ENCODE results near the gene CDT1.
"Not testable (repeated sequence)": the region's sequence is repeated elsewhere in the genome, so short reads cannot be mapped to it uniquely, and the experiment has no call there.

Gene CDT1

DNA sequence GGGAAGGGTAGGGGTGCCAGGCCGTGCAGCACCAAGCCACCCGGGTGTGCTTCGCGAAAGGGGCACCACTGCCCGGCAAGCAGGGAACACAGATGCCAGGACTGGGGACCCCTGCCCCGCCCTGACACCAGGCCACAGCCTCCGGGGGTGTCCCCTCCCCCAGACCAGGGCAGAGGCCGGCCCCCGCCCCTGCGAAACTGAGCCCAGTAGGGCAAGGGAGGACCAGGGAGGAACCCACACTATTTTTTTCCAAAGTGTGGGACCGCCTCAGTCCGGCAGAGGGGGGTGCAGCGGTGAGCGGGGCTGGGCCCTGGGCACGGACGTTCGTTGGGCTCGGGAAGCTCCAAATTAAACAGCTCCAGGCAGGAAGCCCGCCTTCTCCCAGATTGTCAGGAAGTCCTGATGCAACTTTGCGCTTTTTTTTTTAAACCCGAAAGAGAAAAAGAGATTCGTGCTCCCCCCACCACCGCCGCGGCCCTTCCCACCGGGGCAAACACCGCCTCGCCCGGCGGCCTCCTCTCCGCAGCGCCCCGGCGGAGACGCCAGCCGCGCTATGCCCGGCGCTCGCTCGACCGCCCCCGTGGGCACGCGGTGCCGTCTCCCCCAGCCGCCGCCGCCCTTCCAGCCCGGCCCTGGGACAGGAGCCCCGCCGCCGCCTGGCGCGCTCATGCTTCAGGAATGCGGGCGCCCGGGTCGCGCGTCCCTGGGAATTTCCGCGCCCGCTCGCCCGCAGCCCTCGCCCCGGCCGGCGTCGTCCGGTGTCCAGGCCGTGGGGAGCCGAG, 19.3 kb upstream of the CDT1 start:
- DNase-seq, result peak in 2 of 5 donors; percentile 22 to 49

DNA sequence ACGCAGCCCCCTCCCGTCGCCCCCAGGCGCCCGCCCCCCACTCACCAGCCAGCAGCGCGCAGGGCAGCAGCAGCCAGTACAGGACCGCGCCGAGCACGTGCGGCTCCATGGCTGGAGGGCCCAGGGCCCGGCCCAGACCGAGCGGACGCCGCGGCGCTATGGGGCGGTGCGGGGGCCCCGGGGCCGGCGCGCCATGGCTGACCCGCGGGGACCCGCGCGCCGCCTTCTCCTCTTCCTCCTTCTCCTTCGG, 18.8 kb upstream of the CDT1 start:
- DNase-seq, result no peak

GRCh38 chr16:88785106-88785924, 18.3 kb upstream of the CDT1 start, which contains the start of gene PIEZO1:
Gene PIEZO1, minus strand, starts transcription at chr16:88785220. Its CDS starts 256 bp downstream, at chr16:88784964.
- peak; percentile 70 to 82 (median 80) for DNase-seq

- no peak for DNase-seq
Observed at GRCh38 chr16:88787579-88788314, 15.8 kb upstream of the CDT1 start.

DNA sequence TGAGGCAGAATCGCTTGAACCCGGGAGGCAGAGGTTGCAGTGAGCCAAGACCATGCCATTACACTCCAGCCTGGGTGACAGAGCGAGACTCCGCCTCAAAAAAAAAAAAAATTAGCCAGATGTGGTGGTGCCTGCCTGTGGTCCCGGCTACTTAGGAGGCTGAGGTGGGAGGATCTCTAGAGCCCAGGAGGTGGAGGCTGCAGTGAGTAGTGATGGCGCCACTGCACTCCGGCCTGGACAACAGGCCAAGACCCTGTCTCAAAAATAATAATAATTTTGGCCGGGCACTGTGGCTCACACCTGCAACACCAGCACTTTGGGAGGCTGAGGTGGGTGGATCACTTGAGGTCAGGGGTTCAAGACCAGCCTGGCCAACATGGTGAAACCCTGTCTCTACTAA, 14.8 kb upstream of the CDT1 start:
- DNase-seq, result not testable (repeated sequence)

DNA sequence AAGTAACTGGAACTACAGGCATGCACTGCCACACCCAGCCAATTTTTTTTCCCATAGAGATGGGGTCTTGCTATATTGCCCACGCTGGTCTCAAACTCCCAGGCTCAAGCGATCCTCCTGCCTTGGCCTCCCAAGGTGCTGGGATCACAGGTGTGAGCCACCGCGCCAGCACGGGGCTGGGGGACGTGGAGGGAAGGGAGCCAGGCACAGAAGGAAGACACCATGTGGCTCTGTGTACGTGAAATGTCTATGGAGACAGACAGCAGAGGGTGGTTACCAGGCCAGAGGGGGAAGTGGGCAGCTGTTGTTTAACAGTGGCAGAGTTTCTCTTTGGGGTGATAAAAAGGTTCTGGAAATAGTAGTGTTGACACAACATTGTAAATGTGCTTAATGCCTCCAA, 14.0 kb upstream of the CDT1 start:
- no peak for DNase-seq

DNA sequence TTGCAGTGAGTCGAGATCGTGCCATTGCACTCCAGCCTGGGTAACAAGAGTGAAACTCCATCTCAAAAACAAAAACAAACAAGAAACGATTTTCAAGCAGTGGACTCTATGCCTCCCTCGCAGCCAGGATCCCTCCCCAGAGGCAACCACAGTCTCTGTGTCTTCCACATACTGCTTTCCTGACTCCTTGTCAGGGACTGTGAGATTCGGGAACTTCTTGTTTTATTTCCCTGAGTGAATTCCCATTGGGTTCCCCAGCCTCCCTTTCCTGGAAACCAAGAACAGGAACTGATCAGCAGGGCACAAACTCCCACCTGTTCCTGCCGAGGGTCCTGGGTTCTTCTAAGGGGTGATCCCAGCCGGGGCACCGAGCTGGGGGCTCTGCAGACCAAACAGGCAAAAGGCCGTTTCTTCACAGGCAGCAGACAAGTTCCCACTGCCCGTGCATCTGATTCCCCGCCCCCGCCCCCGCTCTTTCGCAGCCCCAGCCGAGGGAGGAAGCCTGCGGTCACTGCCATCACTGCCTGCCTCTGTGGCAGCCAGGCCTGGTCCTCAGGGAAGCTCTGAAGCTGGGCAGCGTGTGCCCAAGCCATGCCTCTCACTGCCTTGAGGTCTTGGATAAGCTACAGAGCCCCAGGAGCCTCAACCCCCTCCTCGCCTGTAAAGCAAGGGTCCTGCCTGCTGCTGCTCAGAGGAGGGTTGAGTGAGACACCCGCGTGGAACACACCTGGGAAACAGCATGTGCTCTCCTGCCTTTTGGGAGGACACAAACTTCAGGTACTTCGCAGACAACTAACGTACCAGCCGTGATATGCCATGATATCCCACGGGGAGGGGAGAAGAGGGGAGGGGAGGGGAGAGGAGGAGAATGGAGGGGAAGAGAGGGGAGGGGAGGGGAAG, 13.0 kb upstream of the CDT1 start:
- DNase-seq, result peak; percentile 41 to 82 (median 53)

- no peak for DNase-seq
Observed at GRCh38 chr16:88792078-88792550, 11.5 kb upstream of the CDT1 start.

DNA sequence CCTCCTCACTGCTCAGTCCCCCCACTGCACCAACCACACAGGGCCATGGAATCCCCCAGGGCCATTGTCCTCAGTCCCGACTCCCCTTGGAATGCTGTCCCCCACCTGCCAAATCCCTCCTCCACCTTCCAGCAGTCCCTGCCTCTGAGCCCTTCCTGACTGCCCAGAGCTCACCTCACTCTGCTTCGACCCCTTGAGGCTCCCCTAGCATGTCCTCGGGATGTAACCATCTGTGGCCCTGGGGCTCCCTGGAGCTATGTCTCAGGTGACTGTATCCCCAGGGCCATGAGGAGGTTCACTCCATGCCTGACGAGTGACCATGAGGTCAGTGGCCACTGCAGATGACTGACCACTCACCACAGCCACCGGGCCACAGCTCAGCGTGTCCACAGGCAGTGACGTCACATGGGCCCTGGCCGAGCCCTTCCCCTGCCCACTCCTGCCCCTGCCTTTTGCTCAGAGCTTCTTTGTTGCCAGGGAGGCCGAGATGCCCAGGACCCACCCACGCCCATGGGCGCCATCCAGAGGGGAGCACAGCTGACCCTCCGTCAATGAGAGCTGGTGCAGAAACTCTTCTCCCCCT, 10.8 kb upstream of the CDT1 start:
- DNase-seq, result no peak

DNA sequence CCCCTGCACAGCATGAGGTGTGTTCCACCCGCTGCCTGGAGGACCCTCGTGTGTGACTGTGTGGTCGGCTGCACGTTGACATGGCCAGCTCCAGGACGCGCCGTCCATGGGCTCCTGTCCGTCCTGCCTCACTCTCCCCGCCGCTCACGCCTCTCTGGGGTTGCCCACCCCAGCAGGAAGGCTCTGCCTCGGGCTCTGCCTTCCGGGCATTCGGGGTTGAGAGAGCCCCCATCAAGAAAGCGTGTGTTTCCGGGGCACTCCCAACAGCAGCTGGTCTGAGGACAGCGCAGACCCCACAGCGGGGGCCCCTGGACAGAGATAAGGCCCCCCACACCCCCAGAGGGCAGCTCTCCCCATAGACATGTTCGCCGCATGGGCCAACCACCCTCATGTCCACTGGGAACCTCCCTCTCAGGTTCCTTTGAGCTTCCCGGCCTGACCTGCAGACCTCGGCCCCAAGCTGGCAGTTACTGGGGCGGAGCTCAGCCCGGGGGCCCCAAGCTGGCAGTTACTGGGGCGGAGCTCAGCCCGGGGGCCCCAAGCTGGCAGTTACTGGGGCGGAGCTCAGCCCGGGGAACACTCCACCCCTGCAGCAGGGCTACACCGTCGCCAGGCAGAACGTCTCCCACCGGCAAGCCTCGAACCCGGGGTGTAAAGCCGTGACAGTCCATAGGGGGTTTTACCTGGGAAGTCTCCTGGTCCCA, 10.2 kb upstream of the CDT1 start:
- no peak for DNase-seq

DNA sequence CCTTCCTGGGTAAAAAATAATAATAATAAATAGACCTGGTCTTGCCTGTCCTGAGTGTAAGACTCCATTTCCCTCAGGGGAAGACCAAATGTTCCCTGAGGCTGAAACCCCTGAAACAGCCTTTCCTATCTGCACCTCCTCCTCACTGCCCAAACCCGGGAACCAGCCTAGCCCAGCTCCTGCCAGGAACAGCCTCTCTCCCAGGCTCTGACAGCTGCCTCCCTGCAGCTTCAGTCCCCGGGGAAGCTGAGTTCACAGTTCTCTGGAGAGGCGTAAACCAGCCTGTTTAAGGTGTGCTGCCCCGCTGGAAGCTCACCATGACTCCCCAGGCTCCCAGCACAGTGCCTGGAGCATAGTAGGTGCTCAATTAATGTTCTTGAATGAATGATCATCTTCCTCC, 7.3 kb upstream of the CDT1 start:
- DNase-seq, result no peak

GRCh38 chr16:88798073-88798472, 5.5 kb upstream of the CDT1 start:
- no peak for DNase-seq

DNA sequence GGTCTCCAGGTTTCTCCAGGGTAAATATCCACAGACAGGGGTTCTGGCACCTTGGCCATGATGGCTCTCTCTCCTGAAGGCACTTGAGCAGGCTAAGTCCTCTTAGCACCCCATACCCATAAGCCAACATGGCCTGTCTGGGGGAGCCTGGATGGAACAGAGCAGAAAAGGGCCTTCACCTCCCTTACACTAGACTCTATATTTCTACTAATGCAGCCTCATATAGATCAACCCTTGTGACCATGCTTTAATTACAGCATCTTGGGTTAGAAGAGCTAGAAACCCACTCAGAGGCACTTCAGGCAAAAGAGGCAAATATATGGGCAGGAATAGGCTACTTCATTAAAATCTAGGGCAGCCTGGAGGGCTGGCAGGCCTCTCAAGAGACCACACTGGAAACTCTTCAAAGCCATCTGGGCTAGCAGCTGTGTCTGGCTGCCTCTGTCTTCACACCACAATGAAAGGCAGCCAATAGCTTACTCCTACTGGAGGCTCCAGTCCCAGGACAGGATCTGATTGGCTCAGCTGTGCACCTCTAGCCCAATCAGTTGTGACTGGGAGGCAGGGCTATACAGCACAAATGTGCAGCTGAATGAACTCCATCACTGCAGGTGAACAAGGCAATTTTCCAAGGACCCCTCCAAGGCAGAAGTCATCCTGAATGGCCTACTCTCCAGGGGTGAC, 4.7 kb upstream of the CDT1 start:
- no peak for DNase-seq

DNA sequence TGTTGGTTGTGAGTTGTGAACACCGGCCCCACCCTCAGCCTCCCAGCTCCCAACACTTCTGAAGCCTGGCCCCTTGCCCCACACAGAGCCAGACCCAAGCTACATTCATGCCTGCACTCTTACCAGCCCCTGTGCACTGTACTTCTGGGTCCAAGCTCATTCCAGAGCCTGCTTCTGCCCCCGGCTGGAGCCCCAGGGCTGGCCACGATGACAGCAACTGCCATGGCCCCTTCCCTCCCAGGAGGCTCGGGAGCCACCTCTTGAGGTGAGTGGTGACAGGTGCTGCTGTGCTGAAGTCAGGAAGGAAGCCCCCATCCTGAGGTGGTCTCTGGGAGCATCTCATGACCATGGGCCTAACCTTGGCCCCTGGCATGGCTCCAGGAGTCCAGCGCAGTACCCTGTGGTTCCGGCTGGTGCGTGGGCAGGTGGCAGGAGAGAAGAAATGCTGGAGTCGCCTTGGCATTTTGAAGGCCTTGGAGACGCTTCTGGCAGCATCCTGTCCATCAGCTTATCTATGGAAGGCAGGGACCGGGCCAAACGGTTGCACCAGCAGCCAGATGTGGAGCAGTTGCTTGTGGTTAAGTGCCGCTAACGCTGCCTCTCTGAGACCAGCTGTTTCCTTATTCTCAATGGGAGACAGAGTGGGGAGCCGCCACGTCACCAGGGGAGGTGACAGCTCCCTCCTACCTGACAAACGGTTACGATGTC, 3.9 kb upstream of the CDT1 start:
- no peak for DNase-seq

GRCh38 chr16:88800277-88800592, 3.4 kb upstream of the CDT1 start:
- no peak for DNase-seq

DNA sequence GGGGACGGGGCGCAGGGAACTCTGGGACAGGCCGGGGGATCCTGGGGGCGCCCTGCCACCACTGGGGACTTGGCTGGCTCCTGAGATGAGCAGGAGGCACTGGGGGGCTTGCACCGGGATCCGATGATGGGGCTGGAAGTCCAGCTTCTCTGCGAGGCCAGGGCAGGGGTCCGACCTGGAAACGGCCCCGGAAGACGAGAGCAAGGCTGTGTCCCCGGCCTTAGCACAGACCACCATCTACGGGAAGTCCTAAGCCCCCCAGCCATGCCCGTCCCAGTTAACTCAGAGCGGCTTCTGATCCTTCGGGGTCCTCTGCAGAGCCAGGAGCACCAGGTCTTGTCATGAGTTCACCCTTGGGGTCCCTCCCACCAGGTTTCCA, 573 bp downstream of the CDT1 start:
- DNase-seq, result no peak

DNA sequence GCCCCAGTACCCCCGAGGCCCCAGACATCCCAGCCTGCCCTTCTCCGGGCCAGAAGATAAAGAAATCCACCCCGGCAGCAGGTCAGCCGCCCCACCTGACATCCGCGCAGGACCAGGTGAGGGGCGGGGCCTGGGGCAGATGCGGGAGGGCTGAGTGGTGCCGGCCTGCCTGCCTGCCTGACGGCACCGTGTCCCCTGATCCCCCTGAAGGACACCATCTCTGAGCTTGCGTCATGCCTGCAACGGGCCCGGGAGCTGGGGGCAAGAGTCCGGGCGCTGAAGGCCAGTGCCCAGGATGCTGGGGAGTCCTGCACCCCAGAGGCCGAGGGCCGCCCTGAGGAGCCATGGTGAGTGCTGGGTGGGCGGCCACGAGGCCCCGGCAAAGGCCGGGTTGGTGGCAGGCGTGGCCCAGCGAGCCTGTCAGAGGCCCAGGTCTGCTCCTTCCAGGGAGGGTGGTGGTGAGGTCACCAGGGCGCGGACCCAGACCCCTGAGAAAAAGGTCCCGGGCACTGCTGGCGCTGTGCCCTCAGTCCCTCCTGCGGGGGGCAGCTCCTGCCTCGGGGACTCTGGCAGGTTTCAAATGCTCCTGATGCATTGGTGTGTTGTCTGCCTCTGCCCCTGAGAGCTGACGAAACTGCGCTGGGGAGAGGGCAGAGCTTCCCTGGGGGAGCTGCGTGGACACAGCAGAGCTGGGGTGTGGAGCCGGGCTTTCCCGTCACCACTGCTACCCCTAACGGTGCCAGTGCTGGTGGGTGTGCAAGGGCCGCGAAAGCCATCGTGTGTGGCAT, 1.2 kb downstream of the CDT1 start:
- DNase-seq, result no peak

DNA sequence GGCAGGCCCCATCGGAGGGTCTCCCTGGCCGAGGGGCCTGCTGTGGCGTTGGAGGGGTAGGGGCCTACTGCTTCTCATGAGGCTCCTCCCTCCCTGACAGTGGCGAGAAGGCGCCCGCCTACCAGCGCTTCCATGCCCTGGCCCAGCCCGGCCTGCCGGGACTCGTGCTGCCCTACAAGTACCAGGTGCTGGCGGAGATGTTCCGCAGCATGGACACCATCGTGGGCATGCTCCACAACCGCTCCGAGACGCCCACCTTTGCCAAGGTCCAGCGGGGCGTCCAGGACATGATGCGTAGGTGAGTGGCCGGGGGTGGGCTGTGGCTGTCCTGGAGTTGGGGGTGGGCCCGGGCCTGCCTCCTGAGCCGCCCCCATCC, 1.7 kb downstream of the CDT1 start:
- DNase-seq, result no peak

- DNase-seq, result no peak
Observed at GRCh38 chr16:88805887-88806393, 2.4 kb downstream of the CDT1 start.
